PC-3 (cell line): ENCODE results near the gene WDR59. TPM values are rescaled to one million over a fixed set of nuclear protein-coding genes. Genes with fewer than 3 reads are reported as not detected.

Experiments used
- ATAC-seq: fragments of 200-7000 bp; cut with Tn5 transposase; 2 replicates; pipeline ENCODE4 v1.9.1; 2020; ENCODE audit warnings: mild to moderate bottlenecking, moderate library complexity
- BruUV-seq: library from RNA; stranded (reverse); fragments of 400-500 nt; replicated peaks from 2 replicates; lab custom pipeline; 2021; lab: Mats Ljungman, UMichigan
- CTCF ChIA-PET: fragments of 300-600 bp; sonication (Branson Sonifier 250); formaldehyde crosslinking; loops from one replicate; lab custom pipeline; 2022; ENCODE audit warnings: antibody characterized with exemption; lab: Charles Lee
- POLR2A ChIA-PET: fragments of 300-600 bp; sonication (Branson Sonifier 250); formaldehyde crosslinking; loops from one replicate; lab custom pipeline; 2022; ENCODE audit warnings: antibody characterized with exemption; ENCODE audit not compliant: unreplicated experiment; lab: Charles Lee
- DNase-seq: peaks from one replicate; pipeline ENCODE4 v3.0.0-alpha.2; 2015
- H2AFZ ChIP-seq: fragments of 300-600 bp; sonication (generic); 2 replicates; pipeline ENCODE4 v1.6.0; 2016; ENCODE audit warnings: antibody characterized with exemption, low read length
- H3F3A ChIP-seq: fragments of 300-600 bp; sonication (generic); one replicate; pipeline ENCODE4 v1.6.0; 2017; ENCODE audit warnings: antibody characterized with exemption, low read length, control low read depth, mild to moderate bottlenecking; ENCODE audit not compliant: unreplicated experiment
- H3K27ac ChIP-seq: fragments of 300-600 bp; sonication (generic); 2 replicates; pipeline ENCODE4 v1.5.1; 2016; ENCODE audit warnings: mild to moderate bottlenecking, low read length
- H3K27me3 ChIP-seq: fragments of 300-600 bp; sonication (generic); 2 replicates; pipeline ENCODE4 v1.6.1; 2016; ENCODE audit warnings: low read length, mixed read lengths
- H3K36me3 ChIP-seq: fragments of 300-600 bp; sonication (generic); 2 replicates; pipeline ENCODE4 v1.6.1; 2016; ENCODE audit warnings: low read depth, mixed run types, low read length, mixed read lengths
- H3K4me1 ChIP-seq: fragments of 300-600 bp; sonication (generic); 2 replicates; pipeline ENCODE4 v1.5.1; 2016; ENCODE audit warnings: low read length; ENCODE audit not compliant: insufficient read depth
- H3K4me2 ChIP-seq: fragments of 300-600 bp; sonication (generic); 2 replicates; pipeline ENCODE4 v1.6.0; 2016; ENCODE audit warnings: low read length
- H3K4me3 ChIP-seq: fragments of 300-600 bp; sonication (generic); 2 replicates; pipeline ENCODE4 v1.5.1; 2016; ENCODE audit warnings: mild to moderate bottlenecking, low read length, mixed read lengths
- H3K79me2 ChIP-seq: fragments of 300-600 bp; sonication (generic); 2 replicates; pipeline ENCODE4 v1.6.1; 2017; ENCODE audit warnings: low read length, mixed read lengths
- H3K9ac ChIP-seq: fragments of 300-600 bp; sonication (generic); 2 replicates; pipeline ENCODE4 v1.6.0; 2016; ENCODE audit warnings: mild to moderate bottlenecking, low read length
- H3K9me2 ChIP-seq: fragments of 300-600 bp; sonication (generic); replicated peaks from 2 replicates; pipeline ENCODE4 v1.6.1; 2016; ENCODE audit warnings: mixed run types, low read length, mixed read lengths
- H3K9me3 ChIP-seq: fragments of 300-600 bp; sonication (generic); 2 replicates; pipeline ENCODE4 v1.6.1; 2016; ENCODE audit warnings: low read length, mixed read lengths
- H4K20me1 ChIP-seq: fragments of 300-600 bp; sonication (generic); 2 replicates; pipeline ENCODE4 v1.6.1; 2016; ENCODE audit warnings: low read length, mixed read lengths
- CTCF ChIP-seq: fragments of 300-600 bp; sonication (generic); conservative IDR thresholded peaks from 2 replicates; pipeline ENCODE4 v1.5.1; 2017; ENCODE audit warnings: antibody characterized with exemption, low read depth, mild to moderate bottlenecking, low read length
- EZH2 ChIP-seq: fragments of 300-600 bp; sonication (generic); IDR thresholded peaks from one replicate; pipeline ENCODE4 v1.6.1; 2017; ENCODE audit warnings: antibody characterized with exemption, mild to moderate bottlenecking, low read length; ENCODE audit not compliant: unreplicated experiment
- EZH2phosphoT487 ChIP-seq: fragments of 300-600 bp; sonication (generic); IDR thresholded peaks from 2 replicates; pipeline ENCODE4 v1.6.1; 2018; ENCODE audit warnings: mild to moderate bottlenecking, antibody characterized with exemption, low read length, borderline replicate concordance
- intact Hi-C: fragments of 100-400 bp; cut with micrococcal nuclease; formaldehyde crosslinking; loops from 2 replicates; pipeline ENCODE4 v1.9.0; 2023
- total RNA-seq: library from RNA; depleted of rRNA; stranded (reverse); fragments of >200 nt; gene quantifications from 2 replicates; pipeline ENCODE4 v1.2.3, GENCODE V29; 2014

WDR59 gene
- total RNA-seq, 1 experiment from 2014 or later, result 11.8 TPM

GRCh38 chr16:75029854-75030253 is 44.9 kb upstream of the WDR59 start:
- H3K4me2 ChIP-seq, result peak overlapping the region; percentile 59; the same call in 1 of the 2 replicates
- H3K4me1 ChIP-seq, result peaks cover 20% of the 10 kb centered on the region
- DNase-seq (peak; percentile 72), ATAC-seq (peak; percentile 84)
- H4K20me1 ChIP-seq, result no peaks in the 10 kb centered on the region
- H3K9me3 ChIP-seq, result no peaks in the 10 kb centered on the region
- TSS peak; percentile 6 for BruUV-seq
- H3K9me2 ChIP-seq, result no peaks in the 10 kb centered on the region
- intact Hi-C loops, result no loop called here
- TF ChIP-seq EZH2 (no peak), EZH2phosphoT487 (no peak), CTCF (no peak)
- no peaks in the 10 kb centered on the region for H3K36me3 ChIP-seq
- no peak overlapping the region for H3K4me3 ChIP-seq
- H3K27me3 ChIP-seq, result no peaks in the 10 kb centered on the region
- CTCF ChIA-PET, result no interaction called here
- peaks cover 7% of the 10 kb centered on the region for H3F3A ChIP-seq
- POLR2A ChIA-PET, result no interaction called here
- no peak overlapping the region for H2AFZ ChIP-seq
- peak overlapping the region; percentile 57; the same call in 1 of the 2 replicates for H3K27ac ChIP-seq
- H3K9ac ChIP-seq, result no peak overlapping the region
- peaks cover 86% of the 10 kb centered on the region for H3K79me2 ChIP-seq

GRCh38 chr16:75028544-75029135 is 43.7 kb upstream of the WDR59 start:
- Histone ChIP-seq H3K36me3 (no peaks in the 10 kb centered on the region), H3F3A (peaks cover 7% of the 10 kb centered on the region), H3K9me3 (no peaks in the 10 kb centered on the region), H3K4me3 (no peak overlapping the region), H3K79me2 (peaks cover 84% of the 10 kb centered on the region), H3K9ac (no peak overlapping the region), H3K9me2 (no peaks in the 10 kb centered on the region), H3K27me3 (no peaks in the 10 kb centered on the region), H3K4me1 (peaks cover 20% of the 10 kb centered on the region), H3K27ac (no peak overlapping the region), H2AFZ (no peak overlapping the region), H3K4me2 (no peak overlapping the region), H4K20me1 (no peaks in the 10 kb centered on the region)
- ChIA-PET POLR2A (interaction anchor here (0.7 kb wide), 1 partner anchor 80 kb away, joined by 5 read pairs; no protein-coding TSS in a partner anchor), CTCF (no interaction called here)
- ATAC-seq, result no peak
- no TSS peak for BruUV-seq
- TF ChIP-seq EZH2phosphoT487, result no peak
- TF ChIP-seq EZH2, result no peak
- no peak for TF ChIP-seq CTCF
- DNase-seq, result no peak
- intact Hi-C loops, result no loop called here
